Heart right ventricle (tissue), 16 donors: ENCODE results near the gene DCLK1. TPM values are rescaled to one million over a fixed set of nuclear protein-coding genes. Genes with fewer than 3 reads are reported as not detected.

ENCODE experiments used
- ATAC-seq, 8 donors: fragments of 200-7000 bp; cut with Tn5 transposase; one replicate each; pipeline ENCODE4 v1.9.1; 2020; ENCODE audit warnings: mild to moderate bottlenecking in 8 of 8, moderate library complexity in 8 of 8, moderate number of reproducible peaks in 1 of 8
- DNase-seq, 2 donors: peaks; one replicate each; pipeline ENCODE4 v3.0.0-alpha.2; 2020
- H3K27ac ChIP-seq, 10 donors: fragments of 200-600 bp; sonication (generic) in 2 of 10; one replicate each; pipeline versions ENCODE4 v1.5.0 to v1.8.0; 2020 to 2022; ENCODE audit warnings: mild to moderate bottlenecking in 3 of 10
- H3K27me3 ChIP-seq, 7 donors: fragments of 200-600 bp; one replicate each; pipeline ENCODE4 v1.8.0; 2021 to 2022; ENCODE audit warnings: mild to moderate bottlenecking in 2 of 7
- H3K36me3 ChIP-seq, 9 donors: fragments of 200-600 bp; sonication (generic) in 1 of 9; one replicate each; pipeline versions ENCODE4 v1.5.0 to v1.8.0; 2020 to 2022; ENCODE audit warnings: mild to moderate bottlenecking in 2 of 9
- H3K4me1 ChIP-seq, 9 donors: fragments of 200-600 bp; sonication (generic) in 1 of 9; one replicate each; pipeline versions ENCODE4 v1.5.0 to v1.8.0; 2020 to 2022; ENCODE audit warnings: mild to moderate bottlenecking in 4 of 9
- H3K4me3 ChIP-seq, 10 donors: fragments of 200-600 bp; sonication (generic) in 2 of 10; one replicate each; pipeline versions ENCODE4 v1.5.0 to v1.8.0; 2020 to 2022; ENCODE audit warnings: mild to moderate bottlenecking in 7 of 10, moderate library complexity in 2 of 10
- H3K9me3 ChIP-seq, 11 donors: fragments of 200-600 bp in 10 of 11; sonication (generic) in 2 of 11; one replicate each; pipeline versions ENCODE4 v1.5.0 to v1.8.0; 2013 to 2022; ENCODE audit warnings: mild to moderate bottlenecking in 2 of 11, control low read depth in 1 of 11, moderate library complexity in 1 of 11
- WGBS, 2 donors: extraction: QIAGEN DNeasy Blood & Tissue Kit; methylation state at CpG; one replicate each; pipeline ENCODE4 v1.1.7; 2013; ENCODE audit warnings: inconsistent platforms in 1 of 2; 5-methylcytosine and 5-hydroxymethylcytosine counted together
- intact Hi-C, 10 donors: fragments of 100-400 bp; cut with DNase I; formaldehyde crosslinking; loops; one replicate each; pipeline versions ENCODE4 v1.11.1 to v1.14.2; 2022
- polyA plus RNA-seq, 2 donors: library from polyadenylated mRNA; stranded (reverse); fragments of 200-250 nt; gene quantifications; one replicate each; pipeline ENCODE4 v1.2.3, GENCODE V29; 2013
- total RNA-seq, 10 donors: library from RNA; stranded (reverse); fragmentation: NEBNext Ultra II Directional in 3 of 10; extraction: Animal tissue kit (Norgen Biotek cat#: 25700) in 3 of 10; gene quantifications; one replicate each; pipeline versions ENCODE4 v1.2.1 to v1.2.4, GENCODE V29; 2021 to 2023
- TF ChIP-seq, protein P1 (sequence below), 9 donors: fragments of 200-600 bp; sonication (generic) in 2 of 9; IDR thresholded peaks; one replicate each; pipeline versions ENCODE4 v1.5.0 to v1.8.0; 2021 to 2022; ENCODE audit warnings: antibody characterized with exemption in 9 of 9, mild to moderate bottlenecking in 5 of 9, moderate library complexity in 1 of 9
- donor health status: Arrhythmogenic right ventricular cardiomyopathy.
- donor health status: ischemic (EF 13 %, LVEDD 7.1; RV severe dilation, severe dysfunction).
- donor health status: healthy with polysubstance abuse.
- donor health status: DM: no; HTN: yes; CAD: no.
- donor health status: DM: no; HTN: no; CAD: no.
- donor health status: ischemic (EF 25% LVEDD 6.9; RV normal size, moderate dysfunction).
- donor health status: ischemic (EF 25% LVEDD 5.7; RV mildly dilated, moderate dysfunction).
- donor health status: healthy.
- donor health status: DM: yes; HTN: yes; CAD: no.
- donor health status: Ischemic cardiomyopathy.
- donor health status: ischemic (EF 35%, LVEDD 5.7; RV mildly dilated, moderate dysfunction).
- donor health status: nonischemic (EF 11% LVEDD 7.7; RV severe dilation, severe dysfunction).
- donor health status: DM: yes; HTN: yes; CAD: no.
- donor health status: PGD.
- donor health status: ischemic (EF 29% LVEDD 5.4; RV normal size, mild dysfunction).
- donor health status: nonischemic (EF 23%, LVEDD 6.1; RV moderate dilation, normal function).

The DCLK1 gene
- total and polyA plus RNA-seq, 12 donors: 3.4 to 16.9 (median 9.1) TPM

DNA sequence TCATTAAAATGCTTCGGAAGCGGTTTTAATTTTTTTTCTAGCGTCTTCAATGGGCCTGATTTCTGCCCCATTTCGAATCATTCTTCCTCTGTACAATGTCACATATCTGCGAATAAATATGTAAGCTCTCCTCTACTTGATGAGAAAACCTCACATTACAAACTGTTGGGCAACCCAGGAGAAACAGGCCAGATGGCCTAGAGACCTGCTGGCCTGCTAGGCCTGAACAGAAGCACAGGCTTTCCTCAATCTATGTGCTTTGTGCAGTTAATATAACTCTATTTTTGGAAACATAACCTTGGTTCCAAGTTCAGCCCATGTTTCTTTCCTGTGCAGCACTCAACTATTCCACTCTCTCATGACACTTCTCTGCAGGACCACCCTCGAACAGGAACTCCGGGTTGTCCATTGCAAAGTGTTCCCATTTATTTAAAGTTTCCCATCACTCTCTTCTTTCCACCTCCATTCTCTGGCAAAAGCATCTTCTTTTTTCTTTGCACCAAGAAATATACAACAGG, 42.0 kb downstream of the DCLK1 start:
- peaks cover 0 to 14% (median 0%) of the 10 kb centered on the region in 9 donors for H3K36me3 ChIP-seq
- intact Hi-C loops: no loop called here
- no peak overlapping the region for H3K27ac ChIP-seq
- H3K4me3 ChIP-seq: no peak overlapping the region
- TF ChIP-seq, protein P1, sequence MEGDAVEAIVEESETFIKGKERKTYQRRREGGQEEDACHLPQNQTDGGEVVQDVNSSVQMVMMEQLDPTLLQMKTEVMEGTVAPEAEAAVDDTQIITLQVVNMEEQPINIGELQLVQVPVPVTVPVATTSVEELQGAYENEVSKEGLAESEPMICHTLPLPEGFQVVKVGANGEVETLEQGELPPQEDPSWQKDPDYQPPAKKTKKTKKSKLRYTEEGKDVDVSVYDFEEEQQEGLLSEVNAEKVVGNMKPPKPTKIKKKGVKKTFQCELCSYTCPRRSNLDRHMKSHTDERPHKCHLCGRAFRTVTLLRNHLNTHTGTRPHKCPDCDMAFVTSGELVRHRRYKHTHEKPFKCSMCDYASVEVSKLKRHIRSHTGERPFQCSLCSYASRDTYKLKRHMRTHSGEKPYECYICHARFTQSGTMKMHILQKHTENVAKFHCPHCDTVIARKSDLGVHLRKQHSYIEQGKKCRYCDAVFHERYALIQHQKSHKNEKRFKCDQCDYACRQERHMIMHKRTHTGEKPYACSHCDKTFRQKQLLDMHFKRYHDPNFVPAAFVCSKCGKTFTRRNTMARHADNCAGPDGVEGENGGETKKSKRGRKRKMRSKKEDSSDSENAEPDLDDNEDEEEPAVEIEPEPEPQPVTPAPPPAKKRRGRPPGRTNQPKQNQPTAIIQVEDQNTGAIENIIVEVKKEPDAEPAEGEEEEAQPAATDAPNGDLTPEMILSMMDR (IDR thresholded peaks at IDR 0.05): no peak
- DNase-seq (no peak), ATAC-seq (peak in 4 of 8 donors; percentile 35 to 44 (median 40))
- H3K9me3 ChIP-seq: no peaks in the 10 kb centered on the region
- H3K4me1 ChIP-seq: peaks cover 0 to 18% (median 5%) of the 10 kb centered on the region in 9 donors
- no peaks in the 10 kb centered on the region for H3K27me3 ChIP-seq
- WGBS, 2 donors: 83 to 86% methylated on average over 7 of the region's 7 CpGs

DNA sequence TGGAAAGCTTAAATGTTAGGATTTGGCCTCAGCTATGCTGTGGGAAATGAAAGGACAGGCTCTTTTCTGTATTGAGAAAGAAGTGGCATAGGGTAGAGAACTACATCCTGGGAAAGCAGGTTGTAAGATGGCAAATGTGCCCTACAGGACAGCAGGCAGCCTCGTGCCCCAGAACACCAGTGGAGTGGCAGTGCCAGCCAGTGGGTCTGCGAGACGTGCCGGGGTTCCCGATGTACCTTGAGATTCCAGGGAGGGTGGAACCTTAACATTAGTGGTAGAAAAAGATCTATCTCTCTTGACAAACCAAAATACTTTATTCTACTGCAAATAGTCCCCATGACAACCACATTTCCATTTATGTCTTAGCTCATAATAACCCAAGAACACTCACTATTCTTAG, 42.7 kb downstream of the DCLK1 start:
- no peak overlapping the region for H3K4me3 ChIP-seq
- TF ChIP-seq, protein P1 (IDR thresholded peaks at IDR 0.05): no peak
- ATAC-seq (no peak), DNase-seq (no peak)
- H3K4me1 ChIP-seq: peaks cover 0 to 23% (median 5%) of the 10 kb centered on the region in 9 donors
- H3K27me3 ChIP-seq: no peaks in the 10 kb centered on the region
- intact Hi-C loops: no loop called here
- H3K9me3 ChIP-seq: no peaks in the 10 kb centered on the region
- H3K27ac ChIP-seq: no peak overlapping the region
- 88 to 92% methylated on average over 5 of the region's 5 CpGs for WGBS, 2 donors
- H3K36me3 ChIP-seq: peaks cover 0 to 14% (median 0%) of the 10 kb centered on the region in 9 donors

DNA sequence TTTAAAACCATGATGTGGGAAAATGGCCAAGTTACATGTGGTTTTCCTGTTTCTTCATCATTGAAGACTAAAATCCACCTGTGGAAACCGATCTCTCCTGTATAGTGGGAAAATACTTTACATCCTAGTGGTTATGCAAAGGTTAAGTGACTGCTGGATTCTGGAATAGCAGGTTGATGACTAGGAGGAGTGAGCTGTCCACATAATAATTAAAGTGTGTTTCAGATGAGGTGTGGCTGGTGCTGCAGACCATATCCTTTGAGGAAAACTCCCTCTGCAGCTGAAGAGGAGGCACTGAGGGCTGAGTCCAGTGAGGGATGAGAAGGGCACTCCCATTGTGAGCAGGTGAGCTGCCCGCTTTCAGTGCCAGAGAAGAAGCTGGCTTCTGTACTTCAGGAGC, 43.2 kb downstream of the DCLK1 start:
- Histone ChIP-seq H3K9me3 (no peaks in the 10 kb centered on the region), H3K4me3 (no peak overlapping the region), H3K4me1 (peaks cover 0 to 23% (median 5%) of the 10 kb centered on the region in 9 donors), H3K36me3 (peaks cover 0 to 14% (median 0%) of the 10 kb centered on the region in 9 donors), H3K27ac (no peak overlapping the region), H3K27me3 (no peaks in the 10 kb centered on the region)
- no peak for ATAC-seq
- WGBS, 2 donors: 87 to 92% methylated on average over 2 of the region's 2 CpGs
- TF ChIP-seq, protein P1 (IDR thresholded peaks at IDR 0.05): no peak
- DNase-seq: no peak
- intact Hi-C loops: no loop called here

DNA sequence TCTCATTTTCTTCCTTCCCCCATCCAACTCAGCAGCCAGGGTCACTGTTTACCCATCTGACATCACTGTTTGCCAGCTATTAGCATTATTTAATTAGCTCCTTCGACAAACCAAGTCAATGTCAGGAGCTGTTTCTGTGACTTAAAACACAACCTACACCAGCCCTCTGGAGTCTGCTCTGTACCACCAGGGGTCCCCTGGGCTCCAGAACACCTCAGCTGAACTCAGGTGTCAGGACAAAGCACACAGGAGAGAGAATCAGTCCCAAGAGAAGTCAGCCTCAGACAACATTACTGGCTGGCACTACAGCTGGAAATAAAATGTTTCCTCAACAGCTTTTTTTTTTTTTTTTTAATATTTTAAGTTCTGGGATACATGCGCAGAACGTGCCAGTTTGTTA, 45.1 kb downstream of the DCLK1 start:
- no peak for DNase-seq
- no peak overlapping the region for H3K4me3 ChIP-seq
- TF ChIP-seq, protein P1 (IDR thresholded peaks at IDR 0.05): no peak
- intact Hi-C loops: no loop called here
- no peak overlapping the region for H3K27ac ChIP-seq
- 67 to 70% methylated on average over 3 of the region's 3 CpGs for WGBS, 2 donors
- H3K27me3 ChIP-seq: no peaks in the 10 kb centered on the region
- peaks cover 0 to 10% (median 0%) of the 10 kb centered on the region in 9 donors for H3K36me3 ChIP-seq
- no peak for ATAC-seq
- H3K9me3 ChIP-seq: no peaks in the 10 kb centered on the region
- H3K4me1 ChIP-seq: peaks cover 0 to 23% (median 5%) of the 10 kb centered on the region in 9 donors
